ENCODE results near the gene LIN28B. TPM values are rescaled to one million over a fixed set of nuclear protein-coding genes. Genes with fewer than 3 reads are reported as not detected.
A peak's percentile ranks its signal among the peaks of the same experiment; 100 is the strongest.
"Not testable (repeated sequence)": the region's sequence is repeated elsewhere in the genome, so short reads cannot be mapped to it uniquely, and the experiment has no call there.

Gene LIN28B
- total RNA-seq, 1 experiment from 2014 or later, result not detected

GRCh38 chr6:105005451-105005850 is 48.5 kb downstream of the LIN28B start:
- H3K27ac ChIP-seq, result no peak overlapping the region
- H3K4me1 ChIP-seq (replicated peaks), result no peaks in the 10 kb centered on the region
- H3K36me3 ChIP-seq, result no peaks in the 10 kb centered on the region
- no peaks in the 10 kb centered on the region for H3K9me3 ChIP-seq (replicated peaks)
- no peak overlapping the region for H3K4me3 ChIP-seq
- no peak for DNase-seq (ENCODE audit: low read depth in 1 of 2, low spot score in 2 of 2)
- H3K27me3 ChIP-seq (replicated peaks), result no peaks in the 10 kb centered on the region; the same call in none of the 2 replicates

- H3K36me3 ChIP-seq; H3K4me3 ChIP-seq; H3K4me1 ChIP-seq (replicated peaks); H3K27me3 ChIP-seq (replicated peaks); DNase-seq (ENCODE audit: low read depth in 1 of 2, low spot score in 2 of 2); H3K9me3 ChIP-seq (replicated peaks); H3K27ac ChIP-seq: not testable (repeated sequence)
Observed at GRCh38 chr6:105013459-105013858, 56.6 kb downstream of the LIN28B start.

GRCh38 chr6:105014448-105014847 is 57.5 kb downstream of the LIN28B start:
- Histone ChIP-seq H3K4me3 (no peak overlapping the region), H3K27ac (no peak overlapping the region), H3K27me3 (replicated peaks) (no peaks in the 10 kb centered on the region; the same call in 1 of the 2 replicates), H3K4me1 (replicated peaks) (peaks cover 8% of the 10 kb centered on the region), H3K9me3 (replicated peaks) (no peaks in the 10 kb centered on the region), H3K36me3 (no peaks in the 10 kb centered on the region)
- no peak for DNase-seq (ENCODE audit: low read depth in 1 of 2, low spot score in 2 of 2)

GRCh38 chr6:105014954-105015353 is 58.0 kb downstream of the LIN28B start:
- Histone ChIP-seq H3K27ac (peak overlapping the region; percentile 63), H3K4me3 (no peak overlapping the region), H3K27me3 (replicated peaks) (no peaks in the 10 kb centered on the region), H3K9me3 (replicated peaks) (no peaks in the 10 kb centered on the region), H3K4me1 (replicated peaks) (peaks cover 8% of the 10 kb centered on the region), H3K36me3 (no peaks in the 10 kb centered on the region)
- no peak for DNase-seq (ENCODE audit: low read depth in 1 of 2, low spot score in 2 of 2)

GRCh38 chr6:105015482-105015881 is 58.6 kb downstream of the LIN28B start:
- DNase-seq (ENCODE audit: low read depth in 1 of 2, low spot score in 2 of 2), result peak in 1 of 2 experiments; percentile 42
- H3K36me3 ChIP-seq, result no peaks in the 10 kb centered on the region
- no peaks in the 10 kb centered on the region for H3K27me3 ChIP-seq (replicated peaks)
- peaks cover 8% of the 10 kb centered on the region for H3K4me1 ChIP-seq (replicated peaks)
- peak overlapping the region; percentile 63 for H3K27ac ChIP-seq
- no peak overlapping the region for H3K4me3 ChIP-seq
- H3K9me3 ChIP-seq (replicated peaks), result no peaks in the 10 kb centered on the region

- no peaks in the 10 kb centered on the region for H3K36me3 ChIP-seq
Observed at GRCh38 chr6:105019285-105019684, 62.4 kb downstream of the LIN28B start.

GRCh38 chr6:105021399-105021798 is 64.5 kb downstream of the LIN28B start:
- no peak overlapping the region for H3K4me3 ChIP-seq
- no peaks in the 10 kb centered on the region for H3K27me3 ChIP-seq (replicated peaks)
- no peaks in the 10 kb centered on the region for H3K9me3 ChIP-seq (replicated peaks)
- no peaks in the 10 kb centered on the region for H3K36me3 ChIP-seq
- no peaks in the 10 kb centered on the region for H3K4me1 ChIP-seq (replicated peaks)
- H3K27ac ChIP-seq, result no peak overlapping the region
- DNase-seq (ENCODE audit: low read depth in 1 of 2, low spot score in 2 of 2), result no peak

More at GRCh38 chr6:105019285-105019684, 62.4 kb downstream of the LIN28B start:
- Histone ChIP-seq H3K9me3 (replicated peaks) (no peaks in the 10 kb centered on the region), H3K27me3 (replicated peaks) (no peaks in the 10 kb centered on the region), H3K4me3 (no peak overlapping the region), H3K27ac (no peak overlapping the region), H3K4me1 (replicated peaks) (peaks cover 8% of the 10 kb centered on the region)
- no peak for DNase-seq (ENCODE audit: low read depth in 1 of 2, low spot score in 2 of 2)

- Histone ChIP-seq H3K36me3 (no peaks in the 10 kb centered on the region), H3K4me3 (no peak overlapping the region), H3K27me3 (replicated peaks) (no peaks in the 10 kb centered on the region)
Observed at GRCh38 chr6:105022416-105022815, 65.5 kb downstream of the LIN28B start.

GRCh38 chr6:105024803-105025202 is 67.9 kb downstream of the LIN28B start:
- no peaks in the 10 kb centered on the region for H3K27me3 ChIP-seq (replicated peaks)
- H3K4me3 ChIP-seq, result no peak overlapping the region
- no peaks in the 10 kb centered on the region for H3K9me3 ChIP-seq (replicated peaks)
- H3K36me3 ChIP-seq, result no peaks in the 10 kb centered on the region
- no peak for DNase-seq (ENCODE audit: low read depth in 1 of 2, low spot score in 2 of 2)
- H3K27ac ChIP-seq, result no peak overlapping the region
- H3K4me1 ChIP-seq (replicated peaks), result no peaks in the 10 kb centered on the region

More at GRCh38 chr6:105022416-105022815, 65.5 kb downstream of the LIN28B start:
- Histone ChIP-seq H3K27ac (no peak overlapping the region), H3K9me3 (replicated peaks) (no peaks in the 10 kb centered on the region), H3K4me1 (replicated peaks) (no peaks in the 10 kb centered on the region)
- DNase-seq (ENCODE audit: low read depth in 1 of 2, low spot score in 2 of 2), result no peak

GRCh38 chr6:105028898-105029297 is 72.0 kb downstream of the LIN28B start:
- H3K9me3 ChIP-seq (replicated peaks), result no peaks in the 10 kb centered on the region
- H3K27me3 ChIP-seq (replicated peaks), result no peaks in the 10 kb centered on the region
- no peak overlapping the region for H3K27ac ChIP-seq
- H3K36me3 ChIP-seq, result no peaks in the 10 kb centered on the region
- H3K4me3 ChIP-seq, result no peak overlapping the region
- DNase-seq (ENCODE audit: low read depth in 1 of 2, low spot score in 2 of 2), result no peak
- H3K4me1 ChIP-seq (replicated peaks), result no peaks in the 10 kb centered on the region

- Histone ChIP-seq H3K9me3 (replicated peaks) (no peaks in the 10 kb centered on the region), H3K27me3 (replicated peaks) (no peaks in the 10 kb centered on the region), H3K27ac (no peak overlapping the region), H3K36me3 (no peaks in the 10 kb centered on the region), H3K4me3 (no peak overlapping the region), H3K4me1 (replicated peaks) (no peaks in the 10 kb centered on the region)
- DNase-seq (ENCODE audit: low read depth in 1 of 2, low spot score in 2 of 2), result no peak
Observed at GRCh38 chr6:105029581-105029980, 72.7 kb downstream of the LIN28B start.

GRCh38 chr6:105034470-105034869 is 77.6 kb downstream of the LIN28B start:
- Histone ChIP-seq H3K4me1 (replicated peaks) (no peaks in the 10 kb centered on the region), H3K4me3 (no peak overlapping the region), H3K36me3 (no peaks in the 10 kb centered on the region), H3K27ac (no peak overlapping the region), H3K27me3 (replicated peaks) (0 out of 2 replicates have a peak, but pooled peaks cover 3% of the 10 kb centered on the region), H3K9me3 (replicated peaks) (no peaks in the 10 kb centered on the region)
- DNase-seq (ENCODE audit: low read depth in 1 of 2, low spot score in 2 of 2), result no peak

- H3K27me3 ChIP-seq (replicated peaks), result 0 out of 2 replicates have a peak, but pooled peaks cover 3% of the 10 kb centered on the region
- H3K9me3 ChIP-seq (replicated peaks), result no peaks in the 10 kb centered on the region
- H3K27ac ChIP-seq, result no peak overlapping the region
Observed at GRCh38 chr6:105035299-105035698, 78.4 kb downstream of the LIN28B start.

GRCh38 chr6:105036351-105036750 is 79.4 kb downstream of the LIN28B start:
- Histone ChIP-seq H3K27me3 (replicated peaks) (0 out of 2 replicates have a peak, but pooled peaks cover 3% of the 10 kb centered on the region), H3K9me3 (replicated peaks) (no peaks in the 10 kb centered on the region), H3K27ac (no peak overlapping the region), H3K36me3 (no peaks in the 10 kb centered on the region), H3K4me3 (no peak overlapping the region), H3K4me1 (replicated peaks) (no peaks in the 10 kb centered on the region)
- DNase-seq (ENCODE audit: low read depth in 1 of 2, low spot score in 2 of 2), result no peak

More at GRCh38 chr6:105035299-105035698, 78.4 kb downstream of the LIN28B start:
- Histone ChIP-seq H3K4me3 (no peak overlapping the region), H3K36me3 (no peaks in the 10 kb centered on the region), H3K4me1 (replicated peaks) (no peaks in the 10 kb centered on the region)
- no peak for DNase-seq (ENCODE audit: low read depth in 1 of 2, low spot score in 2 of 2)

GRCh38 chr6:105038259-105038658 is 81.4 kb downstream of the LIN28B start:
- H3K4me3 ChIP-seq, result no peak overlapping the region
- 0 out of 2 replicates have a peak, but pooled peaks cover 3% of the 10 kb centered on the region for H3K27me3 ChIP-seq (replicated peaks)
- no peak overlapping the region for H3K27ac ChIP-seq
- no peaks in the 10 kb centered on the region for H3K36me3 ChIP-seq
- H3K9me3 ChIP-seq (replicated peaks), result no peaks in the 10 kb centered on the region
- no peak for DNase-seq (ENCODE audit: low read depth in 1 of 2, low spot score in 2 of 2)
- H3K4me1 ChIP-seq (replicated peaks), result no peaks in the 10 kb centered on the region
